GM21390 (cell line): ENCODE results near the gene IRF2BP2.

Experiments
- ATAC-seq: cut with Tn5 transposase; IDR thresholded peaks from one replicate; pipeline ENCODE4 v1.9.1; 2021; ENCODE audit not compliant: unreplicated experiment

IRF2BP2 gene

DNA sequence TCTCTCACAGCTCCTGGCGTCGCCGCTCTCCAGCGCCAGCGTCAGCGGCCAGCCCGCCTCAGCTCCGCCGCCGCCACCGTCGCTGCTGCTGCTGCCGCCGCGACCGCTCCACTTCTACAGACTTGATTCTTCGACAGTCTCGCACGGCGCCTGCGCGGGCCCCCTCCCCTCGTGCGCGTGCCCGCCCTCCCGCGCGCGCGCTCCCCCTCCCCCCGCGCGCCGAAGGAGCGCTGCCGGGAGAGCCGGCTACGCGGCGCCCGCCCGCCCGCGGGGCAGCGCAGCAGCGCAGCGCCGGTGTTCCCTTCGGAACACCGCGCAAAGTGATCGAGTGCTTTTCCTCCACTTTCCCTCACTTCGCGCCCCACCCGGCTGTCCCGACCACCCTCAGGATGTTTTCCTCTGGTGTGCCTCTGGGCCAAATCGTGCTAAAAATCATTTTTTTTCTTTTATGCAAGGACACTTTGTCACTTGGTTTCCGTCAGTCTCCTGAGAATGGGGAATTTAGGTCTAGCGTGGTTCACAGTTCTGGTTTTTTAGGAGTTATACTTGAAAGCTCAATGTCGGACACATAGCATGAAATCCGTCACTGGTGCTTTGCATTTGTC lies at the start of gene IRF2BP2:
Gene IRF2BP2, minus strand, starts transcription at position 118 of the 605 bp plus-strand sequence. CDS start 684 bp downstream, outside the sequence.
- ATAC-seq, result peak; percentile 0

DNA sequence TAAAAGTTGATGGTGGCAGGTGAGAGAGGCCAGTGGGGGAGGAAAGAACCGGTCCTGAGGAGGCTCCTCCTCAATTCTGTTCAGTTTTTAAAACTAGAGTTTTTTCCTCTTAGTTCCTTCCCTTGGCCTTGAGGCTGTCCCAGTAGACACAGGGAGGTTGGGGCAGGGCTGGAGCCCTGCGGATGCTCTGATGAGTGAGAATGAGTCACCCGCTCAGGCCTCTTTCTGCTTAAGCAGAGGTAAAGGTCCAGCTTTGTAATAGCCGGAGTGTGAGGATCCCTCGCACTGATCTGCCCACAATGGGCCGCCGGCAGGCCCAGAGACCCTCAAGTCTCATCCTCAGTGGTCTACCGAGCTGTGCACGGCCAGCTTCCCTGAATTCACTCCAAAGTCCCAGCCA lies 49.6 kb upstream of the IRF2BP2 start:
- no peak for ATAC-seq

DNA sequence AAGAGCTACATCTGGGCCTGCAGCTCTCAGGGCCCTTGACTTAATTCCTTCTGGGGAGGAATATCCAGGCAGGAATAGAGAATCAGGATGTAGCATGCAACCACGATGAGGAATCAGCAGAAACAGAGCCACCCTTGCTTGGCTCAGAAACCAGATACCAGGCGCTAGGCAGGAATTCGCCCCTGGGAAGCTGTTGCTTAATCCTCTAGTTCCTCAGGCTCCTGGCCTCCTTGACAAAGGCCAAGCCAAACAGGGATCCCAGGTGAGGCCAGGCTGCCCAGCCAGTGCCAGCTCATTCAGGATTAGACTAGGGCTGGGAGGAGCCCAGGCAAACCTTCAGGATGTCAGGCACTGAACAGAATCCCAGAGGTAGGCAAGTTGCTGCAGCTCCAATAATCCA lies 48.2 kb upstream of the IRF2BP2 start:
- ATAC-seq, result no peak

DNA sequence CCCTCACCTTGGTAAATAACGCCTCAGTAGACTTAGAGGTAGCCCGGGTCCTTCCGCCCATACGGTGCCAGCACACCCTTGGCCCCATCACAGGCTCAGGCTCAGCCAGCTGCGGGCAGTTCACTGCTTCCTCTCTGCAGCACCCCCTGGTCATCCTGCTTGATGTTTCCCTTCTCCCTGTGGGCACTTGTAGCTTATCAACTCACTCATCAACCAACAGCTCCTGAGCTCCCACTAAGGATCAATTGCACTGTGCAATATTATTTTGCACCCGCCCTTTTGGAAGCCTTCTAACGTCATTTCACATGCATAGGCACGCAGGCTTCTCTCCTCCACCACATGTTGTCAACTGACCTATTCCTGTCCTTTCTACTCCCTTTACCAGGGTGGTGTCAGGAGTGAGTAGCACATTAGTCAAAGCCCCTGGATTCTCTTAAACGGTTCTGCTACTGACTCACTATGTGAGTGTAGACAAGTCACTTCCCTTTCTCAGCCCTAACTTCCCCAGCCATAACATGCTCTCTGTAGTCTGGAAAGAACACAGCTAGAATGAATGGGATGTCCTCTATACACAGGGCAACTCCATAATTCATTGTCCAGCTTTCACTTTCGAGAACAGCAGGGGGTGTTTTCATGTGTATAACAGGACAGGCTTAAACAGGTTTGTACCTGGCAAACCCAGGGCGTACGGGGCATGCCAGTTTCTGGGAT lies 47.1 kb upstream of the IRF2BP2 start:
- no peak for ATAC-seq

DNA sequence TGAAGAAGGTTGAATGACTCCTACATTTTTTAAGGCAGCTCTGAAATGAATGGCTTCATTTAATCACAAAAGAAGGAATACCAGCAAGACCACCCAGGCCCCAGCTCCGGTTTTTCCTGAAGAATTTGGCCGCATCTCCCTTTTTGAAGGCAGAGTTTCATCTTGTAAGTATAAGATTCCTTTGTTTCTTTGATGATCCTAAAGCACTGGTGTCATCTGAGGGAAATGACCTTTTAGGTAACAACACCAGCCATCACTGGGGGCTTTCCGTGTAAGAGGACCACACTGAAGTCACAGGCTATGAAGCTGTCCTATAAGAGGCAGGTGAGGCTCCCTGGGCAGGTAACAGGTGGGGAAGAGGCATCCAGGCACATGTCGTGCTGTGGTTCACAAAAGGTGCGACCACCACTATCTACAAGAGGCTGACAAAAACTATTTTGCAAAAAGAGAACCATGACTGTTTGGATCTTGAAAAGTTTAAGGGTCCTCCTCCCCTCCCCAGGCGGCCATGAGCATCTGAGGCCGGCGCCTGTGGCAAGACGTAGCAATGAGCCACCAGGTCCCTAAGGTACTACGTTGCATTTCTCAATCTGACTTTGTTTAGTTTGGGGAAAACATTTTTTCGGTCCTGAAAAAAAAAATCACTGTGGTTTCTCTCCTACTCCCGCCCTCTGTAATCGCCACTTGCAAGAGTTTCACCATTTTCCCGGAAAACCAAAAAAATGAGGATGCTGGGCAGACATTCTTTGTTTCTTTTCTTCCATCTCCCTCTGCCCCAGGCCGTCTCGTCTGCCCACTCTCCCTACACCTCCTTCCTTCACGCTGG lies 46.3 kb upstream of the IRF2BP2 start:
- ATAC-seq, result no peak

DNA sequence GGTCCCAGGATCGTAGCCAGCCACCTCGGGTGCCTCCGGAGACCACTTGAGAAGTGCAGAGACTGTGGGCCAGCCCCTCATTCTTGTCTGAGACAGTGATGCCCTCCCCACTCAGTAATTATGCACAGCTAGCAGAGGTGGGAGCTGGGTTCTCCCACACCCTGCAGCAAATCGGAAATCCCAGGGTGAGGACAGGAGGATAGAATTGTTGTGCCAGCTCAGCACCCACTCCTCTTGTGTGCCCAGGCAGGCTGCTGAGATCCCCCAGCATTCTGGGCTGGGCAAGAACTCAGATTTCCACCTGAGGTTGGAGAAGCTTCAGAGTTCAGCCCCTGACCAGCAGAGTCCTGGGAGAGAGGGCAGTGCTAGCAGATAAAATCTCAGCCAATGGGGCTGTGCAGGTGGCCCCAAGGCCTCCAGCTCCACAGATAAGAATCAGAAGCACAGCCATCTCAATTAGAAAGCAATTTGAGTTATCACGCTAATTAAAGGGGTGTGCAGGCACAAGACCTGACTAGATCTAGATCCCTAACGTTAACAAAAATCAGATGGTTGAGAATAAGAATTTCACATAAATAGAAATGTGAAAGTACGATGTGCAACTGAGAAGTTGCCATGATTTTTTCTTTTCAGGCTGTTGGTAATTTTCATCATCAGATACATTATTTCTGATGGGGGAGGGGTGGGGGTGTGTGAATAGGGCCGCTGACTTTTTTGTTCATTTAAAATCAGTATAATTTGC lies 45.5 kb upstream of the IRF2BP2 start:
- ATAC-seq, result no peak

DNA sequence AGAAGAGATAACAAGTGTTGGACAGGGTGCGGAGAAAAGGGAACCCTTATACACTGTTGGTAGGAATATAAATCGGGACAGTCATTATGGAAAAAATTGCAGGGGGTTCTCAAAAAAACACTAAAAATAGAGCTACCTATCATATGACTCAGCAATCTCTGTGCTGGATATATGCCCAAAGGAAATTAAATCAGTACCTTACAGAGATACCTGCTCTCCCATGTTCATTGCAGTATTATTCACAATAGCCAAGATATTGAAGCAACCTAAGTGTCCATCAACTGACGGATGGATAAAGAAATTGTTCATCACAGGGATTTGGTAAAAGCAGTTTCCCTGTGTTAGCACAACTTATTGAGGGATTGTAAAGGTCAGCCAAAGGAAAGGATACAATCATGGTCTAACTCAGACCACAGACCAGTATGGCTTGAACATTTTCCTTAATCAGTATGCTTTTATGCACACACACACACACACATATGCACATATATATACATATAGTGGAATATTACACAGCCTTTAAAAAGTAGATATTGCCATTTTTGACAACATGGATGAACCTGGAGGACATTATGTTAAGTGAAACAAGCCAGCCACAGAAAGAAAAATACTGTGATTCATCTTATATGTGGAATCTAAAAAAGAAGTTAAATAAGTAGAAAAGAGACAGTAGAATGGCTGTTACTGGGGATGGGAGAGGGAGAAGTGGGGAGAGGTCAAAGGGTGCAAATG lies 44.2 kb upstream of the IRF2BP2 start:
- ATAC-seq, result no peak

DNA sequence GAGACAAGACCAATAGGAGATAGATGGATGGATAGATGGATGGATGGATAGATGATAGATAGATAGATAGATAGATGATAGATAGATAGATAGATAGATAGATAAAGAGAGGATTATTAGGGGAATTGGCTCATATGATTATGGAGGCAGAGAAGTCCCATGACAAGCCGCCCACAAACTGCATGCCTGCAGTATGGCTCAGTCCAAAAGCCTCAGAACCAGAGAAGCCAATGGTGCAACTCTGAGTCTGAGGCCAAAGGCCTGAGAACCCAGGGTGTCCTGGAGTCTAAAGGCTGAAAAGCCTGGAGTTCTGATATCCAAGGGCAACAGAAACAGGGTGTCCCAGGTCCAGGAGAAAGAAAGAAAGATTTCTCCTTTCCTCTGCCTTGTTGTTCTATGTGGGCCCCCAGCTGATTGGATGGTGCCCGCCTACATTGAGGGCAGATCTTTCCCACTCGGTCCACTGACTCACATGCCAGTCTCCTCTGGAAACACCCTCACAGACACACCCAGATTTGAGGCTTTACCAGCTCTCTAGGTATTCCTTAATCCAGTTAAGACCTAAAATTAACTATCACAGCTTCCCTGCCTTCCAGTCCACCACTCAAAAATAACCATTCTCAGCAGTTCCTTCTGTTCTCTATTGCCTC lies 39.6 kb upstream of the IRF2BP2 start:
- no peak for ATAC-seq

DNA sequence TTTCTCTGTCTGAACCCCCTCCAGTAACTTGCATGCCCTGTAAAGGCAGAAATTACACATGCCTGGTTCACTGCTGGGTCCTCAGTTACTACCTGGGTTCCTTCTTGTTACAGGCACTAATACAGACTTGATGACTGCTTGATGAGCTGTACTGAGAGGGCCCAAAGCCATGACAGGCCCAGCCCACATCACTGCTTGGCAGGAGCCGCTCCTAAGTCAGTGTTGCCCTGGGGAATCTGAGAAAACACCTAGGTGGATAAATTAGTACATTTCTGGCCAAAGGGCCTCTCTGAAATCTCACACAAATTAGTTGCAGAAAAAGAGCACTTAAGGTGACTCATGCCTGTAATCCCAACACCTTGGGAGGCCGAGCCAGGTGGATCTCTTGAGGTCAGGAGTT lies 37.8 kb upstream of the IRF2BP2 start:
- no peak for ATAC-seq

DNA sequence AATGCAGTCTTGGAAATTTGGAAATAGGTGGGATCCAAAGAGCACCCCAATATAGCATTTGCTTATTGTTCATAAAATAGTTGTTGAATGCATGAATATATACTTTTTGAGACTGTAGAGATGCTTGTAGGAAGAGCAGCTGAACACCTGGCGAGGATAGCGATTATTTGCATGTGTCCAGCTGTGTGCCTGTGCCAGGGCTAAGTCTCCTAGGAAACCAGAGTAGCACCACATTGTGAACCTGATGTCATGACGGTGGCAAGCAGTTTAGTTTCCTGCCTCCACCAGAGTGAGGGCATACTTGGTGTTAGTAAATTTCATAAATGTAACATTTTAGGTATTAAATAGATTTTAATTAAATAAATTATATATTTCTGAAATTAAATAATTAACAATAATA lies 37.3 kb upstream of the IRF2BP2 start:
- ATAC-seq, result no peak

DNA sequence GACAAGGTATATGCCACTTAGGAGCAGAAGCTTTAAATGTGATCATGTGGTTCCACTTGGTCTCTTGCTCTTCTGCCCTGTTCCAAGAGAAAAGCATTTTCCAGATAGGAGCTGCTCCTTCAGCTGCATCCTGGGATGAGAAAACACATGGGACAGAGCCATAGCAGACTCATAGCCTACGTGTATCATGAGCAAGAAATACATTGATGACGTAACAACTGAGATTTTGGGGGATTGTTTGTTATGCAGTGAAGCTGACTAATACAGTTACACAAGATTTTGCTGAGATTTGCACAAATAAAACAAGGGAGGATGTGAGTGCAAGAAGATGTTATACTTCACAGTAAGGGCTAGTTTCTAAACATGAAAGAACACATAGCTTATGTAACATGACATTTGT lies 36.0 kb upstream of the IRF2BP2 start:
- ATAC-seq, result no peak

DNA sequence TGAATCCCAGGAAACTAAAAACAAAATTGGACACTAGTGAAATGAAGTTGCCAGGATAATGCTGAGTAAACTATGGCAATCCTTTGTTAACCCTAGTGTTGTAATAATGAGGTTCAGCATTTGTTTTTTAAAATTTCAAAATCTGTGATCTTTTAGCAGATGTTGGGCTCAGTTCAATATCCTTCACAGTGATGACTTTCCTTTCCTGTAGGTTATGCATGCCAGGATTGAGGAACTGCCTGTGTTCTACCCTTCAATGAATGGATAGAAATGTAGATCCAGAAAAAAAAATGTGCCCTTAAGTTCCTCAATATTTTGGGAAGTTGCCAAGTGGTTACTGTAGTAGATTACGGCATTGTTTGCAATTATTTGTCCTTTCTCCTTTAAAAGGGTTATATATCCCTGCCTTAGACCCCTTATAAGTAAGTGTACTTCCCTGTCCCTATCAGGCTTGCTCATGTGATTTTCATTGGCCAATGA lies 35.5 kb upstream of the IRF2BP2 start:
- ATAC-seq, result no peak

DNA sequence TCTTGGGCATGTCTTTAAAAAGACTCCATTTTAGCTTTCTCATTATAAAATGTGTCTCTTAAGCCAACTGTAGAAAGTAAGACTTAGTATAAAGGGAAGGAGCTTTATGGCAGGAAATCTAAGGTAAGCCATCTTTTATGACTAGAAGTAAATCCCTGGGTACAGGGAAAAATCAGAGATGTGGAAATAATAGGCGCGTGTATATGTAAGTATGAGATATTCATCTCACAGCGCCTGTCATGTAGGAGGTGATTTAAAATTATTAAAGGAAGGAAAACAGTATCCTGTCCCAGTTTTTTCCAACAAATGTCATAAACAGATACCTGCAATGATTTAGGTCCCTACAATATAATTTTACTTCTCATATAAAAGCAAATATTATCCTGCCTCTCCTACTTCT lies 35.0 kb upstream of the IRF2BP2 start:
- no peak for ATAC-seq

DNA sequence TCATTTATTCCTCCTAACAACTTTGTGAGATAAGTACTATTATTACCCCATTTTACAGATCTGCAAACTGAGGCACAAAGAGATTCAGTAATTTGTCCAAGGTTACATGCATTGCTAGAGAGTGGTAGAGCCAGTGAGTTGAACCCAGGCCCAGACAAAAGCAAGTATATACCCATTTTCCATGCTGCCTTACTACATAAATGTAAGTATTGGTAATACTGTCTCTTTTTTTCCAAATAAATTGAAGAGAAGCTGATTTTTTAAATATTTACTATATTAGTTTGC lies 33.8 kb upstream of the IRF2BP2 start:
- ATAC-seq, result no peak

DNA sequence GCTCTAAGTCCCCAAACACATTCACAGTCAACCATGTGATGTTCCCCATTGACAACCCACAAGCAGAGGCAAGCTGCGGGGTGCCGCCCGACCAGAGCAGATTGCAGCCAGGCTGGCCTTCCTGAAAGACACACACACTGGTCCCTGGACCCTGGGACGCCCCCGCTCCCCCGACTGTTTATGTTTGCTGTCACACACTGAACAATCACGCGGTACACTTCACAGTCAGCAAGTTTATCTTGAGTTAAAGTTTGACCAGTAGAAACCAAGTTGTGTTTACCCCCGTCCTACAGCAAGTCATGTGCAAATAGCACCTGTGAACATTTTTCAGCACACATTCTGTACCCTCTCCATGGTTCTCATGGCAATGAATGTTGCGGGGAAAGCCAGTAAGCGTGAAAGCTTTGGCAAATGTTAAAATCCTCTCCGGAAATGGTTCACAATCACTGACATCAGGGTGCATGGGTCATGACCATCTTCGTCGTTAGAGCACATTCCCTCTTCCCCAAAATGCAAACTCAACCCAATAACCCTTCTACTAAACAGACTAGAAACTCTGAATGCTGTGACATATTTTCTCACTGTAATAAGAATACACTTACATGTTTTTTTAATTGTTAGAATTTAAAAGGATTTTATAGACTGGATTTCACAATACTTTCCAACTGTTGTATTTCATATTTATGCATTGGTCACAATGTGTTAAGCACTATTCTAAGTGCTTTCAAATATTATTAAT lies 33.3 kb upstream of the IRF2BP2 start:
- ATAC-seq, result no peak

DNA sequence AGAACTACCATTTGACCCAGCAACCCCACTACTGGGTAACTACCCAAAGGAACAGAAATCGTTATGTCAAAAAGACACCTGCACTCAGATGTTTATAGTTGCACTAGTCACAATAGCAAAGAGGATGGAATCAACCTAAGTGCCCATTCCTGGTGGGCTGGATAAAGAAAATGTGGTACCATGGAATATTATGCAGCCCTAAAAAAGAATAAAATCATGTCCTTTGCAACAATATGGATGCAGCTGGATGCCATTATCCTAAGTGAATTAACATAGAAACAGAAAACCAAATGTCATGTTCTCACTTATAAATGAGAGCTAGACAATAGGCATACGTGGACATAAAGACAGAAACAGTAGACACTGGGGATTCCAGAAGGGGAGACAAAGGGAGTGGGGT lies 32.5 kb upstream of the IRF2BP2 start:
- ATAC-seq, result no peak

DNA sequence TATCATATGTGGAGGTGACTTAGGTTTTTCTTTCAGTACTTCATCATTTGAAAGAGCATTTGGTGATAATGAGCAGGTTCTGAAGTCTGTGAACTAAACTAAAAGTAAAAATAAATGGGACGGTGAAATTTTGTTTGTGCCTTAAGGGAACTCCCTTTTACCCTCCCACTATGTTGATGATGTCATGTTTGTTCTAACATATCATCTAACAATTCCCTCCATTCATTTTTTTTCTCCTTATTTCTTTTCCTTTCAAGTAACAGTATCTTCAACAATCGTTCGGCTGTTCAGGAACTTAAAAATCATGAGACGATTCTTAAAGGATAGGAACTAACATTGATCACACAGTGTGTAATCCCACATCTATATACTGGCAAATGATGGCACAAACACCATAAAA lies 30.0 kb upstream of the IRF2BP2 start:
- ATAC-seq, result no peak

DNA sequence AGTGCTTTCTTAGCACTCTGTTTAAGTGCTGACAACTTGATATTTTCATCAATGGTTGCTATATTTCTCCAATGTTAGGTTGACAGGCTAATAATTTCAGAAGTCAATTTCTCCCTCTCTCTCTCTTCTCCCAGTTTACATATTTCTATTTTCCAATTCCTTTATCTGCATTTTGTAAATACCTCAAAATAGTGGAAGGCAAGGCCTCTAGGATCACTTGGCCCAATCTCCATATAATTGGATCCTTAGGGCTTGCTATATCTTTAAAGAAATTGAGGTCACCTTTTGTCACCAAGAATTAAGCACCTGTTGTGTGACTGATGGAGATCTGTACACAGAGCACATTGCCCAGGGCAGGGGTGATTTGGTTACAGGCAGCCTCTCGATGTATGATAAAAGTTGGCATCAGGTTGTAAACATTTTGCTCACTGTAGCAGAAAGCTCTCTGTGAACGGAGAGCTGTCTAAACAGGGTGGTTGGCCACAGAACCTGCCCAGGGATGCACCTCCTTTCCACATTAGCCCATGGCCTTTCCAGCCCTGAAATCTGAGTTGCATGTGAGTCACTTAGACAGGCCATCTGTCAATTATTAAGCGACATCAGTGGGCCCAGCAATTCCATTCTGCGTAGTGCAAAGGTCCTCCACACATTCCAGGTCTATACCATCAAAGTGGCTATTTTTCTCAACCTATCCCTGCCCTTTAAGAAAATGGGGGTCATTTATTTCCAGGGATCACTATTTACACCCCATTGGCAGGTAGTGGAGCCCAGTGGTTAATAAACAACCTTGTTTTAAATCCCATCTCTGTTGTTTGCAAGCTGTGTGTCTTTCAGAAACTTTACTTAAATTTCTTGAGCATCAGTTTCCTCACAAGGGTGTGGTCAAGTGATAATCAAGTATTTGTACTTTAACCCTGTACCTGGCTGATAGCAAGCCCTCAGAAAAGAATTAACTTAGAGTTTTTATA lies 29.1 kb upstream of the IRF2BP2 start:
- no peak for ATAC-seq
